Gastroesophageal sphincter (tissue), 3 donors: Measurements from ENCODE around the gene PHF5A.

Experiments used
- CTCF ChIP-seq, 4 experiments: fragments of 200-600 bp in 2 of 4; fragments of 450-650 bp in 2 of 4; sonication (generic) in 1 of 4; IDR thresholded peaks; one replicate each; pipeline ENCODE4 v1.5.1; 2017 to 2019; ENCODE audit warnings: antibody characterized with exemption in 4 of 4, mild to moderate bottlenecking in 2 of 4, moderate library complexity in 2 of 4
- EP300 ChIP-seq: sonication (generic); formaldehyde crosslinking; IDR thresholded peaks from one replicate; pipeline ENCODE4 v1.6.1; 2017; ENCODE audit warnings: antibody characterized with exemption, mild to moderate bottlenecking
- POLR2A ChIP-seq, 2 donors: fragments of 450-650 bp; IDR thresholded peaks; one replicate each; pipeline ENCODE4 v1.6.1; 2017; ENCODE audit warnings: antibody characterized with exemption in 2 of 2, mild to moderate bottlenecking in 2 of 2, moderate library complexity in 1 of 2
- POLR2AphosphoS5 ChIP-seq: sonication (generic); formaldehyde crosslinking; IDR thresholded peaks from one replicate; pipeline ENCODE4 v1.6.1; 2017; ENCODE audit warnings: antibody characterized with exemption

- TF ChIP-seq CTCF (IDR thresholded peaks at IDR 0.05) (no peak), POLR2A (IDR thresholded peaks at IDR 0.05) (no peak), POLR2AphosphoS5 (peak; percentile 84), EP300 (no peak)
Observed at GRCh38 chr22:41491374-41492100, 23.0 kb upstream of the PHF5A start.
